Measurements from ENCODE around the gene NEURL1.

The NEURL1 gene

GRCh38 chr10:103545771-103546281 lies 52.3 kb downstream of the NEURL1 start:
- Histone ChIP-seq H3K27ac (ENCODE audit: low read length) (no peak overlapping the region), H3K4me3 (ENCODE audit: low read length) (no peak overlapping the region), H3K36me3 (ENCODE audit: insufficient read depth, low read depth, low read length) (no peaks in the 10 kb centered on the region), H3K4me1 (ENCODE audit: insufficient read depth, low read length) (peaks cover 9% of the 10 kb centered on the region; the same call in 1 of the 2 replicates), H3K27me3 (ENCODE audit: insufficient read depth, low read length) (no peaks in the 10 kb centered on the region), H3K9ac (ENCODE audit: low read depth, low read length) (no peak overlapping the region), H3K9me3 (ENCODE audit: insufficient read depth, low read depth, low read length) (no peaks in the 10 kb centered on the region)

GRCh38 chr10:103546401-103546800 lies 52.9 kb downstream of the NEURL1 start:
- no peaks in the 10 kb centered on the region for H3K27me3 ChIP-seq (ENCODE audit: insufficient read depth, low read length)
- no peak overlapping the region for H3K9ac ChIP-seq (ENCODE audit: low read depth, low read length)
- H3K36me3 ChIP-seq (ENCODE audit: insufficient read depth, low read depth, low read length): no peaks in the 10 kb centered on the region
- H3K9me3 ChIP-seq (ENCODE audit: insufficient read depth, low read depth, low read length): no peaks in the 10 kb centered on the region
- peaks cover 9% of the 10 kb centered on the region; the same call in 1 of the 2 replicates for H3K4me1 ChIP-seq (ENCODE audit: insufficient read depth, low read length)
- no peak overlapping the region for H3K27ac ChIP-seq (ENCODE audit: low read length)
- H3K4me3 ChIP-seq (ENCODE audit: low read length): no peak overlapping the region

GRCh38 chr10:103547391-103547946 lies 54.0 kb downstream of the NEURL1 start:
- no peaks in the 10 kb centered on the region for H3K36me3 ChIP-seq (ENCODE audit: insufficient read depth, low read depth, low read length)
- no peak overlapping the region for H3K9ac ChIP-seq (ENCODE audit: low read depth, low read length)
- H3K27ac ChIP-seq (ENCODE audit: low read length): no peak overlapping the region
- H3K4me3 ChIP-seq (ENCODE audit: low read length): no peak overlapping the region
- peaks cover 8% of the 10 kb centered on the region; the same call in 1 of the 2 replicates for H3K4me1 ChIP-seq (ENCODE audit: insufficient read depth, low read length)
- no peaks in the 10 kb centered on the region for H3K27me3 ChIP-seq (ENCODE audit: insufficient read depth, low read length)
- H3K9me3 ChIP-seq (ENCODE audit: insufficient read depth, low read depth, low read length): no peaks in the 10 kb centered on the region

DNA sequence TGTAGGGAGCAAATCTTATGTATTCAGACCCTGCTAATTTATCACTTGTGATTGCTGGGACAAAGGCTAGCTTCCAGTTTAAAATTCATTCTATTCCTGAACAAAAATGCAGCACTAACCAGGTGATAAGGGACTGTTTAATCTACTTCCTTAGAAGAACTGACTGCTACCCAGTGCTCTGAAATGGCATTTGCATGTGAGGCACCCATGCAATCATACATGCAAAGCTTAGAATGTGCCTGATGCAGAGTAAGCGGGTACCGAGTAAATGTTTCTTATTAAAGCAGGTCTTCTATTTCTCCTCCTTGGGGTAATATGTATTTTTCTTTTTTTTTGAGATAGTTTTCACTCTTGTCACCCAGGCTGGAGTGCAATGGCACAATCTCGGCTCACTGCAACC lies 54.5 kb downstream of the NEURL1 start:
- Histone ChIP-seq H3K4me1 (ENCODE audit: insufficient read depth, low read length) (peaks cover 6% of the 10 kb centered on the region; the same call in 1 of the 2 replicates), H3K9ac (ENCODE audit: low read depth, low read length) (no peak overlapping the region), H3K36me3 (ENCODE audit: insufficient read depth, low read depth, low read length) (no peaks in the 10 kb centered on the region), H3K9me3 (ENCODE audit: insufficient read depth, low read depth, low read length) (no peaks in the 10 kb centered on the region), H3K4me3 (ENCODE audit: low read length) (no peak overlapping the region), H3K27ac (ENCODE audit: low read length) (no peak overlapping the region), H3K27me3 (ENCODE audit: insufficient read depth, low read length) (no peaks in the 10 kb centered on the region)

DNA sequence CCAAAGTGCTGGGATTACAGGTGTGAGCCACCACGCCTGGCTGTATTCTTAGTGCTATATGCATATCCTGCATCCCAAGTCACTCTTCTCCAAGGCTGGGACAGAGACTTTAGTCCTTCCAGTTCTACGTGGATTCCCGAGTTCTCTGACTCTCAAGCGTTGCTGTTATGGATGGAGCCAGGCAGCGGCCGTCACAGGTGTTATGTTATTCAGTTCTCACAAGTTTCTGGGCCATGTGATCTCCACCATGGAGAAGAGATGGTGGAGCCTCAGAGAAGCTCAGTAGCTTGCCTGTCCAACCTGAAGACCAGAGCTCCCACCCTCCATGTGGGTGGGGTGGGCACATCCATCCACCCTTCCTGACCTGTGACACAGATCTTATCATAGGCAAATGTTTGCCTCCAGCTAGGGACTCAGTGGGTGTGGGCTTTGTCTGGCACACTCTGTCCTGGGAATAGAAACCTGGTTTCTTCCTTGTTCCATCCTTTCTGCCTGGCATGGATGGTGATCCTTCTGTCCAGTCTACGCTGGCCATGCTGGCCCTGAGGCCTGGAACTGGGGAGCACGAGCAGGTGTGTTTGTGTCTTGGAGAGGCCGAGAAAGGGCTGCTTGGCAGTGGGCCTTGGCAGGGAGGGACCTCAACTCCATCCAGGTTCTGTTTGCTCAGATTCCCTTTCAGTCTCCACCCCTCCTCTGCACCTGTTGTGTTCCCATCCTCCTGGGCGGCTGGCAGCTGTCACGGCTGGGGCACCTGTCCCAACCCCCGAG lies 55.3 kb downstream of the NEURL1 start:
- no peak overlapping the region for H3K4me3 ChIP-seq (ENCODE audit: low read length)
- H3K4me1 ChIP-seq (ENCODE audit: insufficient read depth, low read length): no peaks in the 10 kb centered on the region
- 0 out of 2 replicates have a peak, but pooled peaks cover 2% of the 10 kb centered on the region for H3K27me3 ChIP-seq (ENCODE audit: insufficient read depth, low read length)
- no peak overlapping the region for H3K27ac ChIP-seq (ENCODE audit: low read length)
- H3K9ac ChIP-seq (ENCODE audit: low read depth, low read length): no peak overlapping the region
- no peaks in the 10 kb centered on the region for H3K9me3 ChIP-seq (ENCODE audit: insufficient read depth, low read depth, low read length)
- no peaks in the 10 kb centered on the region for H3K36me3 ChIP-seq (ENCODE audit: insufficient read depth, low read depth, low read length)

- Histone ChIP-seq H3K36me3 (ENCODE audit: insufficient read depth, low read depth, low read length) (no peaks in the 10 kb centered on the region), H3K27me3 (ENCODE audit: insufficient read depth, low read length) (peaks cover 7% of the 10 kb centered on the region), H3K4me3 (ENCODE audit: low read length) (no peak overlapping the region), H3K27ac (ENCODE audit: low read length) (no peak overlapping the region), H3K9ac (ENCODE audit: low read depth, low read length) (no peak overlapping the region), H3K9me3 (ENCODE audit: insufficient read depth, low read depth, low read length) (no peaks in the 10 kb centered on the region), H3K4me1 (ENCODE audit: insufficient read depth, low read length) (no peaks in the 10 kb centered on the region)
Measured at GRCh38 chr10:103549349-103549685, 55.8 kb downstream of the NEURL1 start.

GRCh38 chr10:103550229-103550628 lies 56.7 kb downstream of the NEURL1 start:
- Histone ChIP-seq H3K9ac (ENCODE audit: low read depth, low read length) (no peak overlapping the region), H3K27ac (ENCODE audit: low read length) (no peak overlapping the region), H3K9me3 (ENCODE audit: insufficient read depth, low read depth, low read length) (no peaks in the 10 kb centered on the region), H3K4me3 (ENCODE audit: low read length) (no peak overlapping the region), H3K4me1 (ENCODE audit: insufficient read depth, low read length) (no peaks in the 10 kb centered on the region), H3K36me3 (ENCODE audit: insufficient read depth, low read depth, low read length) (no peaks in the 10 kb centered on the region), H3K27me3 (ENCODE audit: insufficient read depth, low read length) (peaks cover 13% of the 10 kb centered on the region)

DNA sequence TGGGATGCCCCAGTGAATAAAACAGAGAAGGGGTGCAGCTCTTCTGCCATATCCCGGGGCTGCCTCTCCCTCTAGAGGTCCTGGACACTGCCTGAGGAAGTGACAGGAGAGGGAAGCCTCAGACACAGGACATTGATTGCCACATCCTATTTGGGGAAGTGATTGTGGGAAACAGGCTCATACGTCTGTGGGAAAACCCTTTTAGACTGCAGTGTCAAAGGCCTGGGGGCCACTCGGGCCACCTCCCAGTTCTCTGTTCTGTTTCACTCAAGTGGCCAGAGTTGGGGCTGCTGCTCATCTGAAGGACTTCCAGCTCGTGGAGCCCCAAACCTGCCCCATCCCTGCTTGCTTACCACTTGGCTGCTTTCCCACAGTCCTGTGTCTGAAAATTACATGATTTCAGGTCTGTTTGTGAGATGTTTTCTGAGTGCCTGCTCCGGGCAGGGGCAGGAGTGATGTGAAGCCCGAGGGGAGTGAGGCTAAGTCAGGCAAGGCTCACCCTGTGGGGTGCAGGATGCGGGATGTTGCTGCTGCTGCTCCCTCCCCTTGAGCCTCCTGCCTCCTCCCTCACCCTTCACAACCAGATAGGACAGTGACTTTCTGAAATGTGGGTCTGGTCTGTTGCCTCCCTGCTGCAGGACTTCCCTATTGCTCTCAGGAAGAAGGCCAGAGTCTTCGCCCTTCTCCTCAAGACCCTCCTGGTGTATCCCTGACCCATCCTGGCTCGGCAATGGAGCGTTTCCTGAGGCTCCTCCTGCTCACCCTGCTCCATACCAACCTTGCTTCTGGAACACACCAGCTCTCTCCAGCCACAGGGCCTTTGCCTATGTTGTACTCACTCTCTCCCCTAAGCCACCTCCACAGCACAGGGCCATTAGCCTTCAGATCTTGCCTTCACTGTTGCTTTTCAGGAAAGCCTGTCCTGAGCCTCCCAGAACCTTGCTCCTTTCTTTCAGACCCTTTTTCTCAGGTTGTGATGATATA lies 58.4 kb downstream of the NEURL1 start:
- H3K9me3 ChIP-seq (ENCODE audit: insufficient read depth, low read depth, low read length): no peaks in the 10 kb centered on the region
- H3K9ac ChIP-seq (ENCODE audit: low read depth, low read length): no peak overlapping the region
- no peak overlapping the region for H3K4me3 ChIP-seq (ENCODE audit: low read length)
- peaks cover 24% of the 10 kb centered on the region for H3K27me3 ChIP-seq (ENCODE audit: insufficient read depth, low read length)
- H3K27ac ChIP-seq (ENCODE audit: low read length): no peak overlapping the region
- H3K4me1 ChIP-seq (ENCODE audit: insufficient read depth, low read length): no peaks in the 10 kb centered on the region
- H3K36me3 ChIP-seq (ENCODE audit: insufficient read depth, low read depth, low read length): no peaks in the 10 kb centered on the region

DNA sequence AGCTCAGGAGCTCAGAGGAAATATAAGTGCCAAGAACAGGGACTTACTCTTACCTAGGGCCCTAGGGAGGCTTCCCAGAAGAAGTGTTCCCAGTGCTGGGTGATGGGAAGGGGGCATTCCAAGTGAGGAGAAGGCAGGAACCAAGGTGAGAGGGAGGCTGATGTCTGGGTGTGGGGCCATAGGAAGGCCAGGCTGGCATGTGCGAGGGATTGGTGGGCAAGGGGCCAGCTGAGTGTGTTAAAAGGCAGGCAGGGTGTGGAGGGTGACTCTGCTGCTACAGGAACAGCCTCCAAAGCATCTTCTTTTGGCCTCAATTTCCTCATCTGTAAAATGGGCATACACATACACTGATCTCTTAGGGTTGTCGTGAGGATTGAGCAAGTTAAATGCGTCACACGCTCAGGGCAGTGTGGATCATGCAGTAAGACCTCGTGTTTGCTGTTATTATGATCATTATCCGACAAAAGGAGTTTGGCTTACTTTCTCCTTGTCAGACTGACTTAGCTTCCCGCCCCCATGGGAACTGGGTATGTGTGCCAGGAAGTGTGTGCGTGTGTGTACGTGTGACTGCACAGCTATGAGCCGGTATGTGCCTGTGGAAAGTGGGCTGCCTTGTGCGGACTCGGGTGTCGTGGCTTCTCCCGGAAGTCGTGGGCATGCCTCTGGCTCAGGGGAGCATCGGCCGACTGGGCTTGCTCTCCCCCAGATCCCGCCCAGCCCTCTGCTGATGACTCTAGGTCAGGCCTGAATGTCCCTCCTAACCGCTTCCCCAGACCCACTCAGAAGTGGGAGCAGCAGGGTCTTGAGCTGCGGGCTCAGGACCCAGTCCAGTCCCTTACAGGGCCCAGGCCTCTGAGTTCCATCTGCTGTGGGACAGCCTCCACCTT lies 59.6 kb downstream of the NEURL1 start:
- H3K9me3 ChIP-seq (ENCODE audit: insufficient read depth, low read depth, low read length): no peaks in the 10 kb centered on the region
- no peak overlapping the region for H3K4me3 ChIP-seq (ENCODE audit: low read length)
- H3K27ac ChIP-seq (ENCODE audit: low read length): no peak overlapping the region
- H3K36me3 ChIP-seq (ENCODE audit: insufficient read depth, low read depth, low read length): no peaks in the 10 kb centered on the region
- H3K9ac ChIP-seq (ENCODE audit: low read depth, low read length): no peak overlapping the region
- no peaks in the 10 kb centered on the region for H3K4me1 ChIP-seq (ENCODE audit: insufficient read depth, low read length)
- peaks cover 24% of the 10 kb centered on the region for H3K27me3 ChIP-seq (ENCODE audit: insufficient read depth, low read length)

DNA sequence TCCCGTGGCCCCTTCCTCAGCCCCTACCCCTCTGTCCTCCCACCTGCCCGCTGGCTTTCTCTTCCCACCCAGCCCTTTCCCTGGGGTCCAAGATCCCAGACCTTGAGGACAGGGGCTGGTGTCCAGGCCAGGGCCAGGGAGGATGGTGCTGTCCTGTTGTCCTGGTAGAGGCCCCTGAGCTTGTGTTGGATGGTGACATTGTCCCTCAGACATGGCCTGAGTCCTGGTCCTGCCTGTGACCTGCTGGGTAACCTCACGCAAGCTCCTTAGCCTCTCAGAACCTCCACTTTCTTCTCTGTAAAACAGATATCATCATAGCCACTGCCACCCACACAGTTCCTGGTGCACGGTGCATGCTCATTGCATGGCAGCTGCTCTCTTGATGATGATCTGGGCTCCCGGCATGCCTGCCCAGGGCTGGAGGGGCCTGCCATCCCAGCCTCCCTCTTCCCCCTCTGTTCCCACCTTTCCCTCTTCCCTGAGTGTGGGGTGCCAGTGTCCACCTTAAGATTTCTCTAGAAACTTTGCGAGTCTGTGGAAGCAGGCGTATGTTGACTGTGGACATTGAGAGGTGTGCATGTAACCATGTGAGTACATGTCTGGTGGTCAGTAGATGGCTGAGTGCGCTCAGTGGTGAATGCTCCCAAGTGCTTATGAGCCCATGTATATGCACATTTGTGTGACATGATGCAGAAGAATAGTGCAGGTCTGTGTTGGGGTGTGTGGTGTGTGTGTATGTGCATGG lies 60.4 kb downstream of the NEURL1 start:
- Histone ChIP-seq H3K36me3 (ENCODE audit: insufficient read depth, low read depth, low read length) (no peaks in the 10 kb centered on the region), H3K27ac (ENCODE audit: low read length) (no peak overlapping the region), H3K27me3 (ENCODE audit: insufficient read depth, low read length) (peaks cover 24% of the 10 kb centered on the region), H3K9ac (ENCODE audit: low read depth, low read length) (no peak overlapping the region), H3K4me3 (ENCODE audit: low read length) (no peak overlapping the region), H3K4me1 (ENCODE audit: insufficient read depth, low read length) (no peaks in the 10 kb centered on the region), H3K9me3 (ENCODE audit: insufficient read depth, low read depth, low read length) (no peaks in the 10 kb centered on the region)
